ENCODE measurements around the gene PTH2.
"Not testable (repeated sequence)": the region's sequence is repeated elsewhere in the genome, so short reads cannot be mapped to it uniquely, and the experiment has no call there.

Gene PTH2

GRCh38 chr19:49423071-49423984, at the start of gene PTH2:
TSS of gene PTH2 (minus strand) at chr19:49423441. CDS start at chr19:49423339, 102 bp downstream.
- no peak for DNase-seq (ENCODE audit: low read depth)

- DNase-seq (ENCODE audit: low read depth) = no peak
Observed at GRCh38 chr19:49472936-49473335, 49.7 kb upstream of the PTH2 start.

GRCh38 chr19:49470615-49470978, 47.4 kb upstream of the PTH2 start:
- no peak for DNase-seq (ENCODE audit: low read depth)

DNA sequence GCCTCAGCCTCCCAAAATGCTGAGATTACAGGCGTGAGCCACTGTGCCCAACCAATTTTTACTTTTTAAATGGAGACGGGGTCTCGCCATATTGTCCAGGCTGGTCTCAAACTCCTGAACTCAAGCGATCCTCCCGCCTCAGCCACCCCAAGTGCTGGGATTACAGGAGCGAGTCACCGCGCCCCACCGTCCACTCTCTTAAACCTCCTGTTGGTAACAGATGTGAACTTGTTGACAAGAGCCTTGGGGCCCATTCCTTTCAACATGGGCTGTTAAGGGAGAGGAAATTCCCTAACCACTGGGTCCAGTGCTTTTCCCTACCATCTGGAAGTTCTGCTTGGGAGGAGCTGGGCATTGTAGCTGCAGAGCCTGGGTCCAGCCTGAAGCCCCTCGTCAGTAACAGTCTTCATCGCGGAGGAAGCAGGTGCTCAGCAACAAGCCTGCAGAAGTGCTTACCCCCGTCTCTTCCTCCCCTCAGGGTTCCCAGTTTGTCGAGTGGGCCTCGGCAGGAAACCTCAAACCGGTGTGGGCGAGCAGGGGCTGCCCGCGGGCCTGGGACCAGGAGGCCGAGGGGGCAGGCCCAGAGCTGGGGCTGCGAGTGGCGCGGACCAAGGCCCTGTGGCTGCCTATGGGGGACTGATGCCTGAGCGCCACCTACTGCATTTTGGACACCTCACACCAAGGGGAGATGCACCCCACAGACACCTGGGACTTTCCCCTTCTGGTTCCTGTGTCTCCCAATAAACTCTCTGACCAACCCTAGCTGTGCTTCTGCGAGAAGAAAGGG, 46.8 kb upstream of the PTH2 start:
- peak; percentile 76 for DNase-seq (ENCODE audit: low read depth)

DNA sequence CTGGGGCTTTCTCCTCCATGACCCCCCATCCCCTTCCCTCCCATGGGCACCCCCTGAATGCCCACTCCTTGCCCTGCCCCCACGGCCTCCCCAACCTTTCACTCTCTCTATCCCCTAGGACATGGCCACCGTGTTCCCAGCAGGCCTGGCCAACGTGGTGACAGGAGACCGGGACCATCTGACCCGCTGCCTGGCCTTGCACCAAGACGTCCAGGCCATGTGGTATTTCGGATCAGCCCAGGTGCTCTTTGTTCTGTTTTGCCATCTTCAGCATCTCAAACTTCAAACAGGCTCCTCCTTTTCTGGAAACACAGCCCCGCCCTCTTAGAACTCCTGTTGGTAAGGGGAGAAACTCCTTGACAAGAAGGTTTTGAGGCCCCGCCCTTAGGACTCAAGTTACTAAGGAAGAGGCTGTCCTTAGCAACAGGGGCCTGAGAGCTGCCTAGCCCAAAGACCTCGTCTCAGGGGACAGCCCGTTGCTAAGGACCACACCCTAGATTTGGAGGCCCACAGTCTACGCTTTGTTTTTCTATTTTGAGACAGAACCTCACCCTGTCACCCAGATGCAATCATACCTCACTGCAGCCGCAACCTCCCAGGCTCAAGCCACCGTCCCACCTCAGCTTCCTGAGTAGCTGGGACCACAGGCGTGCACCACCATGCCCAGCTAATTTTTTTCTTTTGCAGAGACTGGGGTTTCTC, 45.7 kb upstream of the PTH2 start:
- DNase-seq (ENCODE audit: low read depth) = peak; percentile 94

- DNase-seq (ENCODE audit: low read depth) = no peak
Observed at GRCh38 chr19:49468199-49468598, 45.0 kb upstream of the PTH2 start.

DNA sequence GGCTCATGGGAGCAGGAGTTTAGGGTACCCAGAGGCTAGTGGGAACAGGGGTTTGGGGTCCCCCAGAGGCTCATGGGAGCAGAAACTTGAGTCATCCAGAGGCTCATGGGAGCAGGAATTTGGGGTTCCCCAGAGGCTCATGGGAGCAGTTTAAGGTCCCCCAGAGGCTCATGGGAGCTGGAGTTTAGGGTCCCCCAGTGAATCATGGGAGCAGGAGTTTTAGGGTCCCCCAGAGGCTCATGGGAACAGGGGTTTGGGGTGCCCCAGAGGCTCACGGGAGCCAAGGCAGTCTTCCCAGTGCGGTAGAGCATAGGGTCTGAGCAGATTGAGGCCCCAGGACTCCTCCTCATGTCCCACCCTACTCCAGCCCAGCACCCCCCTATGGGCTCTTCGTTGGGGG, 42.1 kb upstream of the PTH2 start:
- DNase-seq (ENCODE audit: low read depth) = no peak

GRCh38 chr19:49463960-49464740, 40.9 kb upstream of the PTH2 start:
- no peak for DNase-seq (ENCODE audit: low read depth)

DNA sequence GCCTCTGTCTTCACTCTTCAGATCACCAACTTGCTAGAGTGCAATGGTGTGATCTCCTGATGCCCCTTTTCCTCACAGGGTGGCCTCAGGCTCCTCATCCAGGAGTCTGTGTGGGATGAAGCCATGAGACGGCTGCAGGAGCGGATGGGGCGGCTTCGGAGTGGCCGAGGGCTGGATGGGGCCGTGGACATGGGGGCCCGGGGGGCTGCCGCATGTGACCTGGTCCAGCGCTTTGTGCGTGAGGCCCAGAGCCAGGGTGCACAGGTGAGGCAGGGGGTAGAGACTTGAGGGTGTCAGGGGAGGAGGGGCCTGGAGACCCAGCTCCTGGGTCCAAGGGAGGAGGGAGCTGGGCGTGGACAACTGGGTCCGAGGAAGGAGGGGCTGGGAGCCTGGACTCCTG, 39.3 kb upstream of the PTH2 start:
- DNase-seq (ENCODE audit: low read depth) = no peak

DNA sequence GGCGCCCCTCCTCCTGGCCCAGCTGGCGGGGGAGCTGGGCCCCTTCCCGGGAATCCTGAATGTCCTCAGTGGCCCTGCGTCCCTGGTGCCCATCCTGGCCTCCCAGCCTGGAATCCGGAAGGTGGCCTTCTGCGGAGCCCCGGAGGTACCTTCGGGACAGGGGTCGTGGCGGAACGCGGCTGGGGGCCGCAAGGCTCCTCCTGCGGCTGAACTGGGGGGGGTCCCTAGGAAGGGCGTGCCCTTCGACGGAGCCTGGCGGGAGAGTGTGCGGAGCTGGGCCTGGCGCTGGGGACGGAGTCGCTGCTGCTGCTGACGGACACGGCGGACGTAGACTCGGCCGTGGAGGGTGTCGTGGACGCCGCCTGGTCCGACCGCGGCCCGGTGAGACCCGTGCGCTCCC, 38.4 kb upstream of the PTH2 start:
- DNase-seq (ENCODE audit: low read depth) = no peak

DNA sequence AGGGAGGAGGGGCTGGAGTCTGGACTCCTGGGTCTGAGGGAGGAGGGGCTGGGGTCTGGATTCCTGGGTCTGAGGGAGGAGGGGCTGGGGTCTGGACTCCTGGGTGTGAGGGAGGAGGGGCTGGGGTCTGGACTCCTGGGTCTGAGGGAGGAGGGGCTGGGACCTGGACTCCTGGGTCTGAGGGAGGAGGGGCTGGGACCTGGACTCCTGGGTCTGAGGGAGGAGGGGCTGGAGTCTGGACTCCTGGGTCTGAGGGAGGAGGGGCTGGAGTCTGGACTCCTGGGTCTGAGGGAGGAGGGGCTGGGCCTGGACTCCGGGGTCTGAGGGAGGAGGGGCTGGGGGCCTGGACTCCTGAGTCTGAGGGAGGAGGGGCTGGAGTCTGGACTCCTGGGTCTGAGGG, 37.9 kb upstream of the PTH2 start:
- not testable (repeated sequence) for DNase-seq (ENCODE audit: low read depth)

- DNase-seq (ENCODE audit: low read depth) = no peak
Observed at GRCh38 chr19:49459388-49459787, 36.1 kb upstream of the PTH2 start.

DNA sequence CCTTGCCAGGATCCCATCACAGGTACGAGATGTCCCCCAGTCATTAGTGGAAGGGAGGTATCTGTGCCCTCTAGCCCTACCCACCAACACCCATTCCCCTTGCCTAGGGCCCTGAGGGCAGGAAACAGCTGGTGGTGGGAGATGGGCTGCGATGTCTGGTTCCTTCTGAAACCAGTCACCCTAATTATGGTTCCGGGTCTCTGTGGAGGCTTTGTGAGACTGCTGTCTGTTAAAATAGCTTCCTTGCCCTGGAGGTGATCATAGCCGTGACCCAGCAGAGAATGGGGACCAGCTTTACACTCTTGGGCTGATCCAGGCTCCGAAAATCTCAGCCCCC, 35.3 kb upstream of the PTH2 start:
- no peak for DNase-seq (ENCODE audit: low read depth)

DNA sequence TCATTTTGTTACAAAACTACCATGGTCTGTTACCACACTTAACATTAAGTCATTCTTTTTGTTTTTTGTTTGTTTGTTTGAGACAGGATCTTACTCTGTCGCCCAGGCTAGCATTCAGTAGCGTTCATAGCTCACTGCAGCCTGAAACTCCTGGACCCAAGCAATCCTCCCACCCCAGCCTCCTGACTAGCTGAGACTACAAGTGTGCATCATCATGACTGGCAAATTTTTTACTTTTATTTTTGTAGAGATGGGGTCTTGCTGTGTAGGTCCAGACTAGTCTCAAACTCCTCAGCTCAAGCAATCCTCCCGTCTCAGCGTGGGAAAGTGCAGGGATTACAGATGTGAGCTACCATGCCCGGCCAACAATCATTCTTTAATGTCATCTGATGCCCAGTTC, 33.1 kb upstream of the PTH2 start:
- no peak for DNase-seq (ENCODE audit: low read depth)

- no peak for DNase-seq (ENCODE audit: low read depth)
Observed at GRCh38 chr19:49455773-49456172, 32.5 kb upstream of the PTH2 start.

GRCh38 chr19:49453757-49454240, 30.6 kb upstream of the PTH2 start:
- no peak for DNase-seq (ENCODE audit: low read depth)

- peak; percentile 95 for DNase-seq (ENCODE audit: low read depth)
Observed at GRCh38 chr19:49453013-49453756, 29.9 kb upstream of the PTH2 start, which contains the start of gene ALDH16A1. TSS of gene ALDH16A1 (plus strand) at chr19:49453225. CDS start at chr19:49453332, 107 bp downstream.

- DNase-seq (ENCODE audit: low read depth) = peak; percentile 90
Observed at GRCh38 chr19:49451430-49452181, 28.4 kb upstream of the PTH2 start, which contains the start of gene PIH1D1. TSS of gene PIH1D1 (minus strand) at chr19:49451814. CDS start at chr19:49451574, 240 bp downstream.

DNA sequence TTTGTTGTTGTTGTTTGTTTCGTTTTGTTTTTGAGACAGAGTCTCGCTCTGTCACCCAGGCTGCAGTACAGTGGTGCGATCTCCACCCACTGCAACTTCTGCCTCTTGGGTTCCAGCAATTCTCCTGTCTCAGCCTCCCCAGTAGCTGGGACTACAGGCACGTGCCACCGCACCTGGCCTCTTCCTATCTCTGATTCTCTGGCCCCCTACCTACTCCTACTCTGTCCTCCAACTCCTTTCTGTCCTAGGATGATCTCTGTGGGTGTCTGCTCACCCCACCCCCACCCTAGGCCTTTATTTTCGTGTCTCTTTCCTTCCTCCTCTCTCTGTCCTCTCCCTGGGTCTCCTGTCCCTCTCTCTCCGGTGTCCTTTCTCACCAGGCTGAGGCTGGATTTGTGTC, 27.2 kb upstream of the PTH2 start:
- DNase-seq (ENCODE audit: low read depth) = no peak

DNA sequence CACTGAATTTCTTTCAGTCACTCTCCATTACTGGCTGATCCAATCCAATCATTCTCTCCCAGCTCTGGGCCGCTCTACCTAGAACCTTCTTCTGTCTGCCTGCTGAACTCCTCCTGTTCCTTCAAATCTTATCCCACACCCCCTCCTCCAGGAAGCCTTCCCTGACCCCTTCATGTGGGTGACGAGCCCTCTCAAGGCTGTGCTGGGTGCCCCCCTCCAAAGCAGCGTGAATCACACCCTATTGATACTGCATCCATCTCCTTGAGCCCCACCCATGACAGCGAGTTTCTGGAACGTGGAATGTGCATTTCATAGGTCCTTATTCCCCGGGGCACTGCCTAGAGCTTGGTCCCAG, 25.2 kb upstream of the PTH2 start:
- DNase-seq (ENCODE audit: low read depth) = no peak

Data from T-helper 22 cell (primary cell).